Measurements from ENCODE around the gene GNAI3. TPM values are rescaled to one million over a fixed set of nuclear protein-coding genes. Genes with fewer than 3 reads are reported as not detected.

Gene GNAI3
- total and polyA plus RNA-seq, 4 donors: 2.7 to 10.4 (median 6.5) TPM

DNA sequence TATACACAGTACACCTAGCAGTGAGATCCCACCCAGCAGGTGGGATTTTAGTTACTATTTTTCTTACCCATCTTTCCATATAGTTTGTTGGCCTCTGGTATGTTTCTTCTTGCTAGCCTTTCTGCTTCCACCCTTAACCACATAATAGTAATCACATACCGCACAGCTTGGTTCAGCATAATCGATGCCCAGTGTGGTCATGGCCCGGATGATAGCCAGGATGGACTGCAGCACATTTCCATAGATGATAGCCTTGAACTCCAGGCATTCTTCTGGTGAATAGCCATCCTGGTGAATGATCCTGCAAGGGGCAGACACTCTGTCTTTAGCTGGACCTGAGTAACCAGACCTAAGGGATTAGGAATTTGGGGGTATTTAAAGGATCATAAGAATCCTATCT is 61.5 kb downstream of the GNAI3 start:
- Histone ChIP-seq H3K27ac (ENCODE audit: low read depth in 1 of 2, low read length in 1 of 2) (no peak overlapping the region), H3K36me3 (ENCODE audit: control insufficient read depth in 4 of 4, insufficient read depth in 4 of 4, low read length in 4 of 4) (no peaks in the 10 kb centered on the region), H3K9me3 (ENCODE audit: control insufficient read depth in 4 of 4, insufficient read depth in 3 of 4, low read length in 3 of 4) (no peaks in the 10 kb centered on the region), H3K9ac (ENCODE audit: insufficient read depth in 1 of 2, low read length in 2 of 2) (no peak overlapping the region), H3K27me3 (ENCODE audit: control insufficient read depth in 3 of 3, insufficient read depth in 3 of 3, low read length in 2 of 3) (peaks cover 0 to 8% (median 0%) of the 10 kb centered on the region in 3 donors), H3K4me3 (no peak overlapping the region), H3K4me1 (ENCODE audit: control insufficient read depth in 5 of 5, insufficient read depth in 5 of 5, low read length in 5 of 5) (peaks cover 0 to 7% (median 0%) of the 10 kb centered on the region in 5 donors)
- no peak for DNase-seq
- 96 to 97% methylated on average over 3 of the region's 3 CpGs for WGBS, 2 donors
- ATAC-seq (ENCODE audit: insufficient read depth, low FRiP score): no peak
- no peak for TF ChIP-seq CTCF (IDR thresholded peaks at IDR 0.05; ENCODE audit: control extremely low read depth, extremely low read depth)

DNA sequence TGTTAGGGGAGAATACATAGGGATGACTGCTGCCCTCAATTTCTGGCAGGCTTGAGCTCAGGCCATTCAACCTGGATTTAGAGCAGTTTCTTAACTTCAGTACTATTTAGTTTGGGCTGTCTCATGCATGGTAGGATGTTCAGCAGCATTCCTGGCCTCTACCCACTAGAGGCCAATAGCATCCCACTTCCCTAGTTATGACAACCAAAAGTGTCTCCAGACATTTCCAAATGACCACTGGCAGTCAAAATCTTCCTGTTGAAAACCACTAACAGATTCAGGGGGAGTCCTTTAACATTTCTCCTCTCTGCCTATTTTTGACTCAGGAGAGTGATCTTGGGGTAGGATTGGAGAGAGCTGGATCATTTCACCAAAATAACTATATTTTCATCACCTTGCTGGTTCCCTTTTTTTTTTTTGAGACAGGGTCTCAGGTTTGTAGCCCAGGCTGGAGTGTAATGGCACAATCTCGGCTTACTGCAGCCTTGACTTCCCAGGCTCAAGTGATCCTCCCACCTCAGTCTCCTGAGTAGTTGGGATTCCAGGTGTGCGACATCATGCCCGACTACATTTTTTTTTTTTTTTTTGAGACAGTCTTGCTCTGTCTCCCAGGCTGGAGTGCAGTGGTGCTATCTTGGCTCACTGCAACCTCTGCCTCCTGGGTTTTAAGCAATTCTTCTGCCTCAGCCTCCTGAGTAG is 62.3 kb downstream of the GNAI3 start:
- no peak for TF ChIP-seq CTCF (IDR thresholded peaks at IDR 0.05; ENCODE audit: control extremely low read depth, extremely low read depth)
- H3K27ac ChIP-seq (ENCODE audit: low read depth in 1 of 2, low read length in 1 of 2): no peak overlapping the region
- H3K27me3 ChIP-seq (ENCODE audit: control insufficient read depth in 3 of 3, insufficient read depth in 3 of 3, low read length in 2 of 3): peaks cover 0 to 8% (median 0%) of the 10 kb centered on the region in 3 donors
- ATAC-seq (ENCODE audit: insufficient read depth, low FRiP score): no peak
- 69 to 93% methylated on average over 3 of the region's 3 CpGs for WGBS, 2 donors
- H3K36me3 ChIP-seq (ENCODE audit: control insufficient read depth in 4 of 4, insufficient read depth in 4 of 4, low read length in 4 of 4): no peaks in the 10 kb centered on the region
- H3K9ac ChIP-seq (ENCODE audit: insufficient read depth in 1 of 2, low read length in 2 of 2): no peak overlapping the region
- H3K4me3 ChIP-seq: no peak overlapping the region
- no peak for DNase-seq
- no peaks in the 10 kb centered on the region for H3K9me3 ChIP-seq (ENCODE audit: control insufficient read depth in 4 of 4, insufficient read depth in 3 of 4, low read length in 3 of 4)
- H3K4me1 ChIP-seq (ENCODE audit: control insufficient read depth in 5 of 5, insufficient read depth in 5 of 5, low read length in 5 of 5): peaks cover 0 to 7% (median 0%) of the 10 kb centered on the region in 5 donors

DNA sequence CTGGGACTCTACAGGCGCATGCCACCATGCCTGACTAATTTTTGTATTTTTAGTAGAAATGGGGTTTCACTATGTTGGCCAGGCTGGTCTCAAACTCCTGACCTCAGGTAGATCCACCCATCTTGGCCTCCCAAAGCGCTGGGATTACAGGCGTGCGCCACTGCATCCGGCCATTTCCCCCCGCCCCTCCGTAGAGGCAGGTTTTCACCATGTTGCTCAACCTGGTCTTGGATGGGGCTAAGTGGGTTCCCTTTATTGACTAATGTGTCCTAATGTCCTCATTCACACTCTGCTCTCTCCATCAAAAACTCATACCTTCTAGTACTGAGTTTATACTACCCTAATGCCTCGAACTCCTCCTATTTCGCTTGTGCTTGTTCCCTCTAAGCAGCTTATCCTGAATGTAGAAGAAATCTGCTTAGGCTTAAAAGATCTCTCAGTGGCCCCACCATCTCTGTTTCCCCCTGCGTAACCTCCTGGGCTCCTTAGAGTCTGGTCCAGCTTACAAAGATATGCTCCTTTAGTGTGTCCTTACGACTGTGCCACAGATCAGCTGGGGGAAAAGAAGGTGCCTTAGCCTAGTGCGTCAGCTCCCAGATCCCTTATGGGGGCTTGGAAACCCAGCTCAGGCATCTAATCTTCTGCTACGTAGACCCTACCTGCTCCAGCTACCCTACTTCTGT is 63.0 kb downstream of the GNAI3 start:
- DNase-seq: no peak
- TF ChIP-seq CTCF (IDR thresholded peaks at IDR 0.05; ENCODE audit: control extremely low read depth, extremely low read depth): no peak
- 74 to 90% methylated on average over 13 of the region's 13 CpGs for WGBS, 2 donors
- Histone ChIP-seq H3K9me3 (ENCODE audit: control insufficient read depth in 4 of 4, insufficient read depth in 3 of 4, low read length in 3 of 4) (no peaks in the 10 kb centered on the region), H3K4me3 (no peak overlapping the region), H3K4me1 (ENCODE audit: control insufficient read depth in 5 of 5, insufficient read depth in 5 of 5, low read length in 5 of 5) (peaks cover 0 to 7% (median 0%) of the 10 kb centered on the region in 5 donors), H3K27me3 (ENCODE audit: control insufficient read depth in 3 of 3, insufficient read depth in 3 of 3, low read length in 2 of 3) (peaks cover 0 to 8% (median 0%) of the 10 kb centered on the region in 3 donors), H3K9ac (ENCODE audit: insufficient read depth in 1 of 2, low read length in 2 of 2) (no peak overlapping the region), H3K36me3 (ENCODE audit: control insufficient read depth in 4 of 4, insufficient read depth in 4 of 4, low read length in 4 of 4) (no peaks in the 10 kb centered on the region), H3K27ac (ENCODE audit: low read depth in 1 of 2, low read length in 1 of 2) (no peak overlapping the region)
- no peak for ATAC-seq (ENCODE audit: insufficient read depth, low FRiP score)

All from lung (tissue), 12 donors.